A673 (cell line): Measurements from ENCODE around the gene SMURF1. TPM values are rescaled to one million over a fixed set of nuclear protein-coding genes. Genes with fewer than 3 reads are reported as not detected.

Experiments
- BruUV-seq: library from RNA; stranded (reverse); fragments of 400-500 nt; replicated peaks from 2 replicates; lab custom pipeline; 2021; lab: Mats Ljungman, UMichigan
- CTCF ChIA-PET: fragments of 300-600 bp; sonication (Branson Sonifier 250); formaldehyde crosslinking; loops from one replicate; lab custom pipeline; 2022; ENCODE audit warnings: antibody characterized with exemption; lab: Charles Lee
- POLR2A ChIA-PET: fragments of 300-600 bp; sonication (Branson Sonifier 250); formaldehyde crosslinking; loops from one replicate; lab custom pipeline; 2022; ENCODE audit warnings: antibody characterized with exemption; ENCODE audit not compliant: low non-redundant PET; lab: Charles Lee
- DNase-seq: peaks from one replicate; pipeline ENCODE4 v3.0.0-alpha.2; 2015; ENCODE audit warnings: low spot score
- H3K27ac ChIP-seq: fragments of 200-600 bp; sonication (generic); 2 replicates; pipeline ENCODE4 v1.5.1; 2016; ENCODE audit warnings: mixed run types, low read depth, mild to moderate bottlenecking, mixed read lengths, antibody characterized with exemption, low read length; ENCODE audit not compliant: poor library complexity, severe bottlenecking
- H3K27me3 ChIP-seq: fragments of 200-600 bp; sonication (generic); replicated peaks from 2 replicates; pipeline ENCODE4 v1.6.1; 2017; ENCODE audit warnings: mixed run types, low read depth, mild to moderate bottlenecking, mixed read lengths, antibody characterized with exemption, low read length; ENCODE audit not compliant: insufficient read depth, poor library complexity
- H3K36me3 ChIP-seq: fragments of 200-600 bp; sonication (generic); 2 replicates; pipeline ENCODE4 v1.6.1; 2016; ENCODE audit warnings: mixed run types, mild to moderate bottlenecking, mixed read lengths, antibody characterized with exemption, low read length; ENCODE audit not compliant: insufficient read depth, poor library complexity, severe bottlenecking
- H3K4me1 ChIP-seq: fragments of 200-600 bp; sonication (generic); 2 replicates; pipeline ENCODE4 v1.6.1; 2017; ENCODE audit warnings: mixed run types, mild to moderate bottlenecking, mixed read lengths, antibody characterized with exemption, low read length; ENCODE audit not compliant: insufficient read depth, poor library complexity, severe bottlenecking
- H3K4me3 ChIP-seq: fragments of 200-600 bp; sonication (generic); 2 replicates; pipeline ENCODE4 v1.5.1; 2016; ENCODE audit warnings: low read depth, mixed run types, mild to moderate bottlenecking, mixed read lengths, low read length; ENCODE audit not compliant: poor library complexity, severe bottlenecking
- H3K9me3 ChIP-seq: fragments of 200-600 bp; sonication (generic); 2 replicates; pipeline ENCODE4 v1.6.1; 2016; ENCODE audit warnings: mixed run types, low read depth, mild to moderate bottlenecking, mixed read lengths, antibody characterized with exemption, low read length; ENCODE audit not compliant: poor library complexity, severe bottlenecking
- CTCF ChIP-seq: fragments of 300-800, 200-600 bp; sonication (generic); conservative IDR thresholded peaks from 2 replicates; pipeline ENCODE4 v1.5.1; 2017; ENCODE audit warnings: low read depth, mild to moderate bottlenecking, antibody characterized with exemption, low read length, moderate library complexity, mixed read lengths
- EZH2 ChIP-seq: fragments of 200-600 bp; sonication (generic); IDR thresholded peaks from 2 replicates; pipeline ENCODE4 v1.6.1; 2017; ENCODE audit warnings: borderline replicate concordance, low read depth, mild to moderate bottlenecking, mixed read lengths, antibody characterized with exemption, low read length; ENCODE audit not compliant: poor library complexity, severe bottlenecking
- intact Hi-C: fragments of 100-400 bp; cut with micrococcal nuclease; formaldehyde crosslinking; loops from one replicate; pipeline ENCODE4 v1.10.0; 2022; ENCODE audit not compliant: unreplicated experiment
- total RNA-seq: library from RNA; stranded (reverse); gene quantifications from 2 replicates; pipeline ENCODE4 v1.2.3, GENCODE V29; 2021

The SMURF1 gene
- total RNA-seq, 1 experiment from 2014 or later: 16.5 TPM

GRCh38 chr7:99039384-99039891 lies 104.5 kb downstream of the SMURF1 start:
- Histone ChIP-seq H3K4me3 (no peak overlapping the region), H3K4me1 (peaks cover 13% of the 10 kb centered on the region), H3K27me3 (no peaks in the 10 kb centered on the region), H3K27ac (no peak overlapping the region), H3K36me3 (peaks cover 59% of the 10 kb centered on the region), H3K9me3 (no peaks in the 10 kb centered on the region)
- DNase-seq: no peak
- no peak for TF ChIP-seq EZH2
- TF ChIP-seq CTCF: no peak
- intact Hi-C loops: no loop called here
- POLR2A ChIA-PET: no interaction called here
- CTCF ChIA-PET: no interaction called here
- no TSS peak for BruUV-seq

GRCh38 chr7:99038086-99038855 lies 105.6 kb downstream of the SMURF1 start:
- H3K27me3 ChIP-seq: no peaks in the 10 kb centered on the region
- no peak overlapping the region for H3K27ac ChIP-seq
- POLR2A ChIA-PET: no interaction called here
- CTCF ChIA-PET: no interaction called here
- no TSS peak for BruUV-seq
- H3K4me1 ChIP-seq: peaks cover 11% of the 10 kb centered on the region
- DNase-seq: no peak
- TF ChIP-seq CTCF (no peak), EZH2 (no peak)
- no peaks in the 10 kb centered on the region for H3K9me3 ChIP-seq
- no peak overlapping the region for H3K4me3 ChIP-seq
- intact Hi-C loops: no loop called here
- peaks cover 71% of the 10 kb centered on the region for H3K36me3 ChIP-seq

- BruUV-seq: no TSS peak
- H3K9me3 ChIP-seq: no peaks in the 10 kb centered on the region
- DNase-seq: no peak
- peaks cover 78% of the 10 kb centered on the region for H3K36me3 ChIP-seq
- POLR2A ChIA-PET: no interaction called here
- H3K27ac ChIP-seq: no peak overlapping the region
- TF ChIP-seq EZH2 (no peak), CTCF (no peak)
- CTCF ChIA-PET: no interaction called here
- no peaks in the 10 kb centered on the region for H3K27me3 ChIP-seq
- intact Hi-C loops: no loop called here
- no peak overlapping the region for H3K4me3 ChIP-seq
- peaks cover 2% of the 10 kb centered on the region for H3K4me1 ChIP-seq
Measured at GRCh38 chr7:99037327-99037940, 106.5 kb downstream of the SMURF1 start.
